Epithelial cell of prostate (primary cell): ENCODE results near the gene CNOT9.

Source experiments
- DNase-seq: peaks from one replicate; pipeline ENCODE4 v3.0.0-alpha.2; 2011; ENCODE audit warnings: low read depth, low spot score
- H3K27ac ChIP-seq: fragments of 450-650 bp; 2 replicates; pipeline ENCODE4 v1.5.1; 2017; ENCODE audit warnings: mild to moderate bottlenecking

The CNOT9 gene

GRCh38 chr2:218576854-218577253 is 8.2 kb downstream of the CNOT9 start:
- DNase-seq = no peak
- H3K27ac ChIP-seq = no peak overlapping the region

- DNase-seq = no peak
- H3K27ac ChIP-seq = no peak overlapping the region
Measured at GRCh38 chr2:218577482-218578220, 9.0 kb downstream of the CNOT9 start.

GRCh38 chr2:218578272-218578877 is 9.7 kb downstream of the CNOT9 start:
- H3K27ac ChIP-seq = no peak overlapping the region
- no peak for DNase-seq

DNA sequence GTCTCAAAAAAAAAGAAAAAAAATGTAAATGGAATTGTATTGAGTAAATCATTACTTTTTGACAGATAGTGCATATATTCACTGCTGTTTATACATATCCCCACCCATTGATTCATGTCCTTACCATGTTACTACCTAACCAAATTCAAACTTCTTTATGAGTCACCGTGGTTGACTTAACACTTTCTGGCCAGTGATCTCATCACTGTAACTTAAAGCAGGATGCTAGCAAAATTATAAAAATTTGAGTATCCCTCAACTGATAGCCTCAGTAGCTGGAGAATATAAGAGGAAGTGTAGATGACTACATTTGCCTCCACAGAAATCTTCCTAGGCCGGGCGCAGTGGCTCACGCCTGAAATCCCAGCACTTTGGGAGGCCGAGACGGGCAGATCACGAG is 13.4 kb downstream of the CNOT9 start:
- H3K27ac ChIP-seq = peak overlapping the region; percentile 58
- DNase-seq = peak; percentile 71

DNA sequence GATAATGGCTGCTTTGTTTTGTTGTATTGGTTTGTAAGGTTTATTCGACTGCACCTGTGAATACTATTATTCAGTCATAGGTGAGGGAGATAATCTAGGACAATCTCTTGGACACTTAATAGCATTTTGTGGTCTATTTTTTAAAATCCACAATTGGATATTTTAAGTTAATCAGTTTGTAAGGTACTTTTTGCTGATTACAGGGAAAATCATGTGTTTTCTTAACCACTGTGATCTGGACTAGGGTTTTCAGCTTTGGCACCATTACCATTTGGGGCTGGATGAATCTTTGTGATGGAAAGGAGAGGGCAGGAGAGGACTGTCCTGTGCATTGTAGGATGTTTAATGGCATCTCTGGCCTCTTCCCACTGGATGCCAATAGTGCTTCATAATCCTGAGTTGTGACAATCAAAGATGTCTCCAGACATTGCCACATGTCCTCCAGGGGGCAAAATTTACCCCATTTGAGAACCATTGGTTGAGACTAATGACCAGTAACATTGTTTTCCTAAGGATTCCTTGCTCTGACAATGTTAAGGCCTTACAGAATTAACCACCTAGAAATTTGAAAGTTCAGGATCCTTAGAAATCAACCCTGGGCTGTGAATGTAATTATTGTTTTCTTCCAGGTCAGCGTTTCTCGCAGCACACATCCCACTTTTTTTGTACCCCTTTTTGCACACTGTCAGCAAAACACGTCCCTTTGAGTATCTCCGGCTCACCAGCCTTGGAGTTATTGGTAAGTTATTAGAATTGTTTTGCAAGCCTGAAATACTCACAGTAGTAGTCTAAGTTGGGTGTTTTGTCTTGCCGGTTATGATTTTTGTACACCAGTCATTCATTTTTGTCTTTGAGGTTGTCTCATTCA is 15.6 kb downstream of the CNOT9 start:
- DNase-seq = no peak
- no peak overlapping the region for H3K27ac ChIP-seq

DNA sequence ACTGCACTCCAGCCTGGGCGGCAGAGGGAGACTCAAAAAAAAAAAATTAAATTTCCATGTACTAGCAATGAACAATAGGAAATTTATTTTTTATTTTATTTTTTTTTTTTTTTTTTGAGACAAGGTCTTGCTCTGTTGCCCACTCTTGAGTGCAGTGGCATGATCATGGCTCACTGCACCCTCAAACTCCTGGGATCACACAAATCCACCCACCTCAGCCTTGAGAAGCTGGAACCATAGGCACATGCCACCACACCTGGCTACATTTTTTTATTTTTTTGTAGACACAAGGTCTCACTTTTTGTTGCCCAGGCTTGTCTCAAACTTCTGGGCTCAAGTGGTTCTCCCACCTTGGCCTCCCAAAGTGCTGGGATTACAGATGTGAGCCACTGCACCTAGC is 16.9 kb downstream of the CNOT9 start:
- no peak for DNase-seq
- no peak overlapping the region for H3K27ac ChIP-seq

DNA sequence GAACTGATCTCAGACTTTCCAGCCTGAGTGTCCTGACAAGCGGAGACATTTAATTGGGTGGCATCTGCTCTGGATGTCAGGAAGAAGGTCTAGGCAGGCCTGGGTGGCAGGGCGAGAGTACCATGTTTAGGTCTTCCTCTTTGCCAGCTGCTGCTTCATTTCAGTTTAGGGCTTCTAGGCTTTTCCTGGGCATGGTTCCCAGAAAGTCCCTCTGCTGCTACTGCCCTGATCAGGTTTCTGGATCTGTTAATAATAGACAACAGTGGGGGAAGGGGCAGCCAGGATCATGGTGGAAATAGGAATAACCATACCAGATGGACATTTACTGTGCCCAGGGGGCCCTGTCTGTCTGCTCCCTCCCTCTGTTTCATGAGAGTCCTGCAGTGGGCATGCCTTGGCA is 36.8 kb downstream of the CNOT9 start:
- DNase-seq = no peak
- no peak overlapping the region for H3K27ac ChIP-seq

- peak within 1 kb of the TSS; percentile 56 for H3K27ac ChIP-seq
- peak; percentile 33 for DNase-seq
Measured at GRCh38 chr2:218607436-218608115, 38.9 kb downstream of the CNOT9 start, which contains the start of gene PLCD4. PLCD4 (plus strand) TSS chr2:218607899; CDS start chr2:218615740, 7,841 bp downstream.

DNA sequence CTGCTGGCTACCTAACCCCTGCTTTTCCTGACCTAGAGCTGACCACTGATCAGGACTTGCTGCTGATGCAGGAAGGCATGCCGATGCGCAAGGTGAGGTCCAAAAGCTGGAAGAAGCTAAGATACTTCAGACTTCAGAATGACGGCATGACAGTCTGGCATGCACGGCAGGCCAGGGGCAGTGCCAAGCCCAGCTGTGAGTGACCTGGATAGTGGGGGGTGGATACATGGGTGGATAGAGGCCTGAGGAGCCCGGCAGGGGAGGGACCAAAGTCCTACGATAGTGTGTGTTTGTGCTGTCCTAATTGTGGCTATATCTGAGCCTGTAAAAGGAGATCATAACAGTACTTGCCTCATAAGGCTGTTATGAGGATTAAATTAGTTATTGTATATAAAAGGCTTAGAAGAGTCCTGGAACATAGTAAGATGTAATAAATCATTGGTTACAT is 47.3 kb downstream of the CNOT9 start:
- no peak overlapping the region for H3K27ac ChIP-seq
- no peak for DNase-seq

DNA sequence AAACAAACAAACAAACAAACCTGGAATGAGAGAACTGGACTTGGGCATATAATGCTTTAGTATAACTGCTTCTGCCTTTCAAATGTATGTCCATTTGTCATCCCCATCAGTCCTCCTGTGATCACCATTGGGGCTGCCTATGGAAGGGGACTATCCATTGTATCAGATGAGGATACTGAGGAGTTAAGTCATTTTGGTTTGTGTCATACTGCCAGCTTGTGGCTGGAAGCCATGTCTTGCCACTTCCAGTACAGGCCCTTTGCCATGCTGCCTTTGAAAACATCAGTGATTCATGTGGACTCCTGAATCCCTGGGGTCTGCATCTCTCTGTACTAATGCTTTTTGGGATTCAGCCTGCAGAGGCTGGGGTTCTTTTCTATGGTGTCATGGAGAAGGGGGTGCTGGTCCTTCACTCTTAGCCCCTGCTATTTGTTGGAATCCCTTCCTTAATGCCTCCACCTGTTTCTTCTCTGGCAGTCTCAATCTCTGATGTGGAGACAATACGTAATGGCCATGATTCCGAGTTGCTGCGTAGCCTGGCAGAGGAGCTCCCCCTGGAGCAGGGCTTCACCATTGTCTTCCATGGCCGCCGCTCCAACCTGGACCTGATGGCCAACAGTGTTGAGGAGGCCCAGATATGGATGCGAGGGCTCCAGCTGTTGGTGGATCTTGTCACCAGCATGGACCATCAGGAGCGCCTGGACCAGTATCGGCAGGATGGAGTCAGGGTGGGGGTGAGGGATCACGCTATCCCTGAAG is 49.6 kb downstream of the CNOT9 start:
- DNase-seq = no peak
- no peak overlapping the region for H3K27ac ChIP-seq

DNA sequence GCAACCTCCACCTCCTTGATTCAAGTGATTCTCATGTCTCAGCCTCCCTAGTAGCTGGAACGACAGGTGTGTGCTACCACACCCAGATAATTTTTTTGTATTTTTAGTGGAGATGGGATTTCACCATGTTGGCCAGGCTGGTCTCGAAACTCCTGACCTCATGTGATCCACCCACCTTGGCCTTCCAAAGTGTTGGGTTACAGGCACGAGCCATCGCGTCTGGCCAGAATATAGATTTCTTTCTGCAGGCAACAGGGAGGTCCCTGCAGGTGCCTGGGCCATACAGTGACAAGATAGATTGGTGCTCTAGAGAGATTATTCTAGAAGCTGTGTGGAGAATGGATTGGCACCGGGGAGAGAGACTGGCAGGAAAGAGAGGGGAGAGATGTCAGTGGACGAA is 52.4 kb downstream of the CNOT9 start:
- H3K27ac ChIP-seq = no peak overlapping the region
- no peak for DNase-seq

- DNase-seq = no peak
Measured at GRCh38 chr2:218622606-218623365, 54.1 kb downstream of the CNOT9 start.

DNA sequence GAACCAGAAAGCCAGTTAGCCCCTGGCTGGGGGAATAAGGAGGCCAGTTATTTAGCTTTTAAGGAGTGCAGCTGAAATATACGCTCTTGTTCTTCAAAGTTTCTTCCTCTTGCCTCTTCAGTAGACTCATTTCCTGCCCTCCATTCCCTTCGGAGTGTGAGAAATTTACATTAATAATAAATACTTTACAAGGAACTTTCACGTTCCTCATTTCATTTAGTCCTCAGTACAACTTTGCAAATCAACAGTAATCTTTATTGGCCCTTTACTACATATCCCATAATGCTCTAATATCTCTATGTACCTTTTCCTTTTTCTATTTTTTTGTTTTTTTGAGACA is 54.7 kb downstream of the CNOT9 start:
- no peak for DNase-seq
- no peak overlapping the region for H3K27ac ChIP-seq

More at GRCh38 chr2:218622606-218623365, 54.1 kb downstream of the CNOT9 start:
- no peak overlapping the region for H3K27ac ChIP-seq

DNA sequence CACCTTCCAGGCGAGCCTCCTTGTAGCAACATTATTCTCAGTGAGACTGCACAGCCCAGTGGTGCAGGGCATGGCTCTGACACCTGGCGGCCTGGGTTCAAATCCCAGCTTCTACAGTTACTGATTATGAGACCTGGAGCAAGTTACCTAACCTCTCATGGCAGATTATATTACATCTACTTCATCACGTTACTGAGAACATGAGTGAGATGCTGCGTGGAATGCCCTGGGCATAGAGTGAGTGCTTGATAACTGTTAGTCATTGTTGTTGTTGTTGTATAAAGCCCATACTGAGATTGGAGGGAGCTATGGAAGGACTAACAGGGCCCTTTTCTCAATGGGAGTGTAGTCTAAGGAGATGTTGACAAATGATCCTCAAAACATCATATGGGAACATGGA is 57.7 kb downstream of the CNOT9 start:
- DNase-seq = no peak

GRCh38 chr2:218627939-218628338 is 59.3 kb downstream of the CNOT9 start:
- DNase-seq = no peak
- no peak overlapping the region for H3K27ac ChIP-seq

More for the DNA sequence above, 57.7 kb downstream of the CNOT9 start:
- no peak overlapping the region for H3K27ac ChIP-seq

GRCh38 chr2:218631837-218632236 is 63.2 kb downstream of the CNOT9 start:
- no peak for DNase-seq
- peak overlapping the region; percentile 38 for H3K27ac ChIP-seq

DNA sequence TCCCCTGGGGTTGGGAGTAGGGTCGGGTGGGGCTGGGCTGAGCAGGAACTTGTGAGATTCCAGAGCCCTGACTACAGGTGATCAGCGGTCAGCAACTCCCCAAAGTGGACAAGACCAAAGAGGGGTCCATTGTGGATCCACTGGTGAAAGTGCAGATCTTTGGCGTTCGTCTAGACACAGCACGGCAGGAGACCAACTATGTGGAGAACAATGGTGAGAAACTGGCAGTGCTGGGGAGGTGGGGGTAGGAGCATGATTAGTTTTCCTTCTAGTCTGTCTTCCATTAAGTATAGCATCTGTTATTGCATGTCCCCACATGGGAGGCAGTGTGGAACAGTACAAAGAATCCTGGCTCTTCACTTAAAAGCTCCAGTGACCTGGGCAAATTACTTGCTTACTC is 67.1 kb downstream of the CNOT9 start:
- H3K27ac ChIP-seq = no peak overlapping the region
- DNase-seq = no peak

DNA sequence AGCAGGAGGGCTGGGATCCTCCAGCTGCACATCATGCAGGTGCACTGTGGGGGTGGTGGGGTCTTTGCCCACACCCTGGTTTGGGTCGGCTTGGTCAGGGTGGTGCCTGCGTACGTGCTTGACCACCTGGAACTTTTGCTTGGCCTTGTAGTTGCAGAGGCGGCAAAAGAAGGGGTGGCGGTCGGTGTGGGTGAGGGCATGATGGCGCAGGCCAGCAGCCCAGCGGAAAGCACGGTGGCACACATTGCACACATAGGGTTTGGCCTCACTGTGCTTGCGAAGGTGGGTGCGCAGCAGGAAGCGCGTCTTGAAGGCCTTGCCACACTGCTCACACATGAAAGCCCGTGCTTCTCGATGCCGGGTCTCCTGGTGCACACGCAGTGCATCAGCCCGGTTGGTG is 69.7 kb downstream of the CNOT9 start:
- no peak overlapping the region for H3K27ac ChIP-seq
- no peak for DNase-seq

GRCh38 chr2:218642121-218642656 is 73.5 kb downstream of the CNOT9 start:
- H3K27ac ChIP-seq = no peak overlapping the region
- no peak for DNase-seq
